ENCODE data around the gene KDM2A.
"Not testable (repeated sequence)": the region's sequence is repeated elsewhere in the genome, so short reads cannot be mapped to it uniquely, and the experiment has no call there.

The KDM2A gene

DNA sequence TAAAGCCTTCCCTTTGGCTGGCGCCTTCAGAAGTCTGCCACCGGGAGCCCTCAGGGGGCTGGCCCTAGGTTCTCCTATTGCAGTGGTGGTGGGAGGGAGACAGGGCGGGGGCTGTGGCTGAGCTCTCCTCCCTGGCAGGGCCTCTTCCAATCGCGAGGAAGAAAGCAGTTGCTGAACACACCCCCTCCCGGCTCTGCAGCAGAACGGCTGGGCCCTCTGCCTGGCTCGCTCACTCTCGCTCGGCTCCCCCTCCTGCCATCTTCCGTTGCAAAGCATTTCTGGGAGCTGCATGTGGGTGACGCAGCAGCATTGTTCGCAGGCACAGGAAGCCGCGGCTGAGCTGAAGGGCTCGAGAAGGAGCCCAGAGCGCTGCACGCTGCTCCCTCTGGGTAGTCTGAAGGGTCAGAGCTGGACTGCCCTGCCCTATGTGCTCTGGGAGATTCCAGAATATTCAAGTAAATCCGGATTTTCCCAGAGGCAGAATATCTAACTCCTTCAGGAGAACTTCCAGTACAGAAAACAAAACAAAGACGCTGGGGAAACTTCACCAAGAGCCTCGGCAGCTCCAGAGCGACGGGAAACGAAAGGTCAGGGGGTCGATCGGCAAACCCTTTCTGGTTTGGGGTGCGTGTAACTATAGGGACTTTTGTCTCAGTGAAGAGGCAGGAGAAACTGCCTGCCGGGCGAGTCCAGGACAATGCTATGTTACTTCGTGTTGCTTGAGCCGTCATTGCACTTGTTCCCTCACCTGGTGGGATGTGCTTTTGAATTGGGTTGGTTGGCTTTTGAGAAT is 120.9 kb downstream of the KDM2A start:
- peak; percentile 81 for DNase-seq

DNA sequence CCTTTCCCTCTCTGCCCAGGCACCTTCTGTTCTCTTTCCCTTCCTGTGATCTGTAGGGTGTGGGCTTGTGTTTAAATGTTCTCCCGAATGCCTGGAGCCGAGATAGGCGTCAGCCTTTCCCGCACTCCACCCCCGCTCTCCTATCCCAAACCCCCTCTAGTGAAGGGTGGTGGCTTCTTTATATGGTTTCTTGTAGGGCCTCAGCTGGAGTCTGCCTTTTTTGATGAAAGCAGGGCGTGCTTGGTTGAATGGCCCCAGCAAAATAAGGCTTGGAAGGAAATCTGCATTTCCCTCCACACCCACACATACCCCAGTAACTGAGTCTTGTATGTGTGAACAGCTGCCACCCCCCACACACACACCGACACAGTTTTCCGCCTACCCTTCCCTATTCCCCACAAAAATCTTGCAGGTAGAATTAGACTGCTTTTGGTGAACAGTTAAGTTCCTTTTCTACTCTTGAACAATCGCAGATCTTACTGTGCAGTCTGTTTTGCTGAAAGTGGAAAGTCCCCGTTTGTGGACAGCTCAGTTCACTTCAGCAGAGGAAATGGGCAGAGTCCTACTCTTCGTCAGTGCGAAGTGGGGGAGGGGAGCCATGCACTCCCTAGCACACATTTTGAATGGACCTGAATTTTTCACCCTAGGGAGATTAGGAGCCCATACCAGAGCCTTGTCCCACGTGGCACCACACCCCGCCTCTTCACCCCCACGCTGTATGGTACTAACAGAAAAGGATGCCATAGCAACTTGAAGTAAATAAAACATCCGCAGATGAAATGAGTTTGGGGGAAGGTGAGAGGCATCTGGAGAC is 121.7 kb downstream of the KDM2A start:
- no peak for DNase-seq

DNA sequence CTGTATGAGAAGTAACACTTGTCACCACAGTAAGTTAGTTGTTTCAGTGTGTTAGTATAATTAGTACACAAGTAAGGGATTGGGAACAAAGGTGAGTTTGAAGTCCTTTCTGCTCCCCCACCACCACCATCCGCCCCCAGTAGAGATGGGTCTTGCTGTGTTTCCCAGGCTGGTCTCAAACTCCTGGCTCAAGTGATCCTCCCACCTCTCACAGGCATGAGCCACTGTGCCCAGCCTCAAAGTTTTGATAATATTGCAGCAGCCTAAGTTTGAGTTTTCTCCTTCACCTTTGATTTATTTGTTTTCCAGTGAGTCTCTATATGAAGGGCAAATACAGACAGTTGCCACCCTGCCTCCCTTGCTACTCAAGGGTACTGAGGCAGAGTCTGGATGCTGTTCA is 123.5 kb downstream of the KDM2A start:
- DNase-seq, result no peak

DNA sequence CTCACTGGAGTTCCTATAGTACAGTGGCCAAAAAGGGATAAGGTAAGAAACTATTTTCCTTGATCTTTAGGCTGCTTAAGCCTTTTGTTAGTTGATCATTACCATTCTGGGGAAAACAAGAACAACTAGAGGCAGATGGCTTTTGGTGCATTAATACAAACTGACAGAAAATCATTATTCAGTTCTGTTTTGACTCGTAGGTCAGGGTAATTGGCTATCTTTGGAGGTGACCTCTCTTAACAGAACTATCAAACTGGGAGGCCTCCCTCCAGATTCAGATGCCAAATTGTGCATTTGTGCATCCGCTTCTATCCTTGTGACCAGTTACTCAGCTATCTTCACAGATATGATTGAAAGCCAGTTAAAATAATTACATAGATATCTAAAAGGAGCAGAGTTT is 124.0 kb downstream of the KDM2A start:
- DNase-seq, result no peak

DNA sequence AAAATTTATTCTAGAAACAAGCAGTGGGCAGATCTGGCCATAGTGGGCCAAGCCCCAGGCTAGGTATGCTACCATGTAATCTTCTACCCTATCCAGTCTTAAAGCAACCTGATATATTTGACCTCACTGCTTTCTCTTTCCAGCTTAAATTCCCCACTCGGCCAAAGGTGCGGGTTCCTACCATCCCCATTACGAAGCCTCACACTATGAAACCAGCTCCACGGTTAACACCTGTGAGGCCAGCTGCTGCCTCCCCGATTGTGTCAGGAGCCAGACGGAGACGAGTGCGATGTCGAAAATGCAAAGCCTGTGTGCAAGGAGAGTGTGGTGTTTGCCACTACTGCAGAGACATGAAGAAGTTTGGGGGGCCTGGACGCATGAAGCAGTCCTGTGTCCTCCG is 126.0 kb downstream of the KDM2A start:
- no peak for DNase-seq

DNA sequence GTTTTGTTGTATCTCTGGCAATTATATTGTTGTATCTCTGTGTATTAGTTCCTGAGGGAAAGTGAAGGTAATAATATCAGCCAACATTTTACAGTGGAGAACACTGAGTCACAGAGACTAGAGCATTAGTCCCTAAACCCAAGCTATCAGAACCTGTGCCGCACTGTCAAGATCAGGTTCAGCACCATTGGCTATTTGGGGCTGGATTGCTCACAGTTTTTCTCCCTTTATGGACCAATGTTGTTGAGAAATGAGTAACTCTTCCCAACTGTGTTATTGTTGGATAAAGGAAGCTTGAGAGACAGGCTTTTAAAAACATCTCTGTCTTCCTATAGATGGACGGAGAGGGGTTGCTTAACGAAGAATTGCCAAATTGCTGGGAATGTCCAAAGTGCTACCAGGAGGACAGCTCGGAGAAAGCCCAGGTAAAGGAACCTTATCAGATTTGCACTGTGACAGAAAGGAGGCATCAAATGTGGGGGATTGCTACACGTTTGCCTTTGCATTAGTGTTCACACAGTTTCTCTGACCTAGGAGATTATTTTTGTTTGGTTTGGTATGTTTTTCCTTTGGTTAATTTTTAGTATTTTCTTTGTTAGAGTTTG is 129.0 kb downstream of the KDM2A start:
- DNase-seq, result no peak

DNA sequence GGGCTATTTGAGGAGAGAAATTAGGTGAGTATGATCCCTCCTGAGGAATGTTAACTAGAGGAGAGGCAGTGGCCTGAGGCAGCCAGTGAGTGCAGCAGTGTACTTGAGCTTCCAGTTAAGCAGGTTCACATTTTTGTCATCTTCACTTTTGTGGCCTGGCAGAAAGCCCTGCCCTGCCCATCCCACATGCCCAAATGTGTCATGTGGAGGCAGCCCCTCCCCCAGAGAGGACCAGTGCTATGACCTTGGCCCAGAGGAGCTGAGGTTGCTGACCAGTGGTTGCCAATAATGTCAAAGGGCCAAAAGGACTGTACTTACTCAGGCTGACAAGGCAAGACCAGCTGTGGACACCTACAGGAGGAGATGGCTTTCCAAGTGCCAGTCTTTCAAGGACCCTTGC is 129.6 kb downstream of the KDM2A start:
- no peak for DNase-seq

DNA sequence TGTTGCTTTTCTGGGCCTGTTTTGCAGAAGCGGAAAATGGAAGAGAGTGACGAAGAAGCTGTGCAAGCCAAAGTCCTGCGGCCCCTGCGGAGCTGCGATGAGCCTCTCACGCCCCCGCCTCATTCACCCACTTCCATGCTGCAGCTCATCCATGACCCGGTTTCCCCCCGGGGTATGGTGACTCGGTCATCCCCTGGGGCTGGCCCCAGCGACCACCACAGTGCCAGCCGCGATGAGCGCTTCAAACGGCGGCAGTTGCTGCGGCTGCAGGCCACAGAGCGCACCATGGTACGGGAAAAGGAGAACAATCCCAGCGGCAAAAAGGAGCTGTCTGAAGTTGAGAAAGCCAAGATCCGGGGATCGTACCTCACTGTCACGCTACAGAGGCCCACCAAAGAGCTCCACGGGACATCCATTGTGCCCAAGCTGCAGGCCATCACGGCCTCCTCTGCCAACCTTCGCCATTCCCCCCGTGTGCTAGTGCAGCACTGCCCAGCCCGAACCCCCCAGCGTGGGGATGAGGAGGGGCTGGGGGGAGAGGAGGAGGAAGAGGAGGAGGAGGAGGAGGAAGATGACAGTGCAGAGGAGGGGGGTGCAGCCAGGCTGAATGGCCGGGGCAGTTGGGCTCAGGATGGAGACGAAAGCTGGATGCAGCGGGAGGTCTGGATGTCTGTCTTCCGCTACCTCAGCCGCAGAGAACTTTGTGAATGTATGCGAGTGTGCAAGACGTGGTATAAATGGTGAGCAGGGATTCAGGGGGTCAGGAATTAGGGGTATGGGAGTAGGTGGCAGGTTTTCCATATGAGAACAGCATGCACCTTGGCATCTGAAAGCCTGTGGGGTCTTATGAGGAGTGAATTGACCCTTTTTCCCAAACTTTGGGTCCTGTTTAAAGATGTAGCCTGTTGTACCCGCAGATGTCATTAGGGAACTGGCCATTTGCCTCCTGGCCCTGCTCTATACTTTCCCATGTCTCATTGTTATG is 131.3 kb downstream of the KDM2A start:
- DNase-seq, result no peak

DNA sequence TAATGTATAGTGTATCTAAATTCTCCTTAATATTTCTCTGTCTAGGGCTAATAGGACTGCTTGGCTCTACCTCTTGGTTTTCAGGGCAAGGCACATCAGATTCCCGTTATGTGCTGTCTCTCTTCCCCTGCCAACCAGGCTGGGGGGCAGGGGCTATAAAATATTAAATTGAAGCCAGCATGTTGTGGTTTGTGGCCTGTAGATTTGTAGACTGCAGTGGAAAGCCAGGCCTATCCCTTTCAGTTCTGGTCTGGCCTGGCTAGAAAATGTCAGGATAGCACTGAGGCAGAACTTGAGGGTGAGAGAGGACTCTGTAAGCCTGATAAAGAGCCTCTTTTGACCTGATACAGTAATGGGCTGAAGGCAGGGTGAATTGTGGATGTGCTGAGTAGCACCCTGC is 132.8 kb downstream of the KDM2A start:
- no peak for DNase-seq

DNA sequence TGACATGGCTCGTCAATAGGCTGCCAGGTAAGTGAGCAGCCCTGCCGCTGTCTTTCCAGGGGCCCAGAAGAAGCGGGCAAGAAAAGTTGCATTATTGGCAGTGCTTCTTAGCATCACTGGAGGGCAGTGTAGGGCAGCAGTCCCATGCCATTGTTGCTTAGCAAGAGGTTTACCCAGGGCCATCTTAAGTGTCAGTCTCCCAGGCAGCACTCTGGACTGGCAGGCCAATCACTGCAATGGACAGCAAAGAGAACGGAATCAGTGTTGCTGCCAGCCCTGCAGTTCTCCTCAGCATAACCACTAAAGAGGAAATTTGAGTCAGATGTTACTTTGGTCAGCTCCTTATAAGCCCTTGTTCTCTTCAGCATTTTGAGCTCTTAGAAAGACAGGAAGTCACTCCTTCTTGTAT is 133.8 kb downstream of the KDM2A start:
- no peak for DNase-seq

DNA sequence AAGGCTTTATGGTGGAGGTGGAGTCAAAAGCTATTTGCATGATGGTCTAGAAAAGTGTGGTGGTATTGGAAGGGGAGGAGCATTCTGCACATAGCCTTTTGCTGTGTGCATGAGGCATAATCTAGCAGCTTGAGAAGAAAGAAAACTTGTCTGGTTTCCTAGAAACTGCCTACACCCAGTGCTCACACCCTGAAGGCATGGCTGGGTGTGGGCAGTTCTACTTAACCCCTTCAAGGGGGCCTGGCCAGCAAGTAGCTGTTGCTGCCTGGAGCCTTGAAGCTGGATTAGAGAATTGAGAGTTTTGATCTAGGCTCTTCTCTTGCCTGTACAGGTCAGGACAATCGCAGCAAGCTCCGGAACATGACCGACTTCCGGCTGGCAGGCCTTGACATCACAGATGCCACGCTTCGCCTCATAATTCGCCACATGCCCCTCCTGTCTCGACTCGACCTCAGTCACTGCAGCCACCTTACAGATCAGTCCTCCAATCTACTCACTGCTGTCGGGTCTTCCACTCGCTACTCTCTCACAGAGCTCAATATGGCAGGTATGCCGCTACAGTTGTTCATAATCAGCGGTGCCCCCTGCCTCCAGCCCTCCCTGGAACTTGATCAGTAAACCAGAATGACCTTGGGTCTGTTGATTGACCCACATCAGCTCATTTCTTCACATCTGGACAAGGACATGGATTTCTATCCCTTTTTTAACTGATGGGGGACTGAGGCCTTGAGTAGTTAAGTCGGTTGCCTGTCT is 135.0 kb downstream of the KDM2A start:
- no peak for DNase-seq

DNA sequence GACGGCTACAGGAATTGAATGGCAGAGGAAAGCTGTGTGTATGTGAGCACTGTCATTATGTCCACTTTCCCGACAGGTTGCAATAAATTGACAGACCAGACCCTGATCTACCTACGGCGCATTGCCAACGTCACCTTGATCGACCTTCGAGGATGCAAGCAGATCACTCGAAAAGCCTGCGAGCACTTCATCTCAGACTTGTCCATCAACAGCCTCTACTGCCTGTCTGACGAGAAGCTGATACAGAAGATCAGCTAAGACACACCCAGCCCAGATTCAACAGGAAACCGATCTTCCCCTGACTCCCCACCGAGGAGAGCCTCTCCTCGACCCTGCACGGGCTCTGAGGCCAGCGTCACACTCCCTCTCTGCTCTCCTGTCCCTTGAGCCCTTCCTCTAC is 135.7 kb downstream of the KDM2A start:
- DNase-seq, result no peak

DNA sequence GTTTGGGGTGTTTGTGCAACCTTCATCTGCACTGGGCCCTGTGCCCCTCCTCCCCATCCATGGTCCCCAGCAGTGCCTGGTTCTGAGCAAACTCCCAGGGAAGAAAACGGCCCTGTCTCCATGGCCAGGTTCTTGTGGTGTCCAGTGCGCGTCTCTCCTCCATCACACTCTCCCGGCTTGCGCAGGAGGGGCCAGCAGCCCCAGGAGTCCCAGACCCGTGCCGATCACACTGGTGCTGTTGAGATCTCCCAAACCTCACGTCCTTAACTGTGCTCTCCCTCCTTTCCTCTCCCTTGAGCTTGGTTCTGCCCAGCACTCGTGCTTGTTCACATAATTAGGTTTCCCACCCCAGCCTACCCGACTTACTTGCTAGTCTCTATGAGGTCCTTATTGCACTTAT is 136.3 kb downstream of the KDM2A start:
- no peak for DNase-seq

DNA sequence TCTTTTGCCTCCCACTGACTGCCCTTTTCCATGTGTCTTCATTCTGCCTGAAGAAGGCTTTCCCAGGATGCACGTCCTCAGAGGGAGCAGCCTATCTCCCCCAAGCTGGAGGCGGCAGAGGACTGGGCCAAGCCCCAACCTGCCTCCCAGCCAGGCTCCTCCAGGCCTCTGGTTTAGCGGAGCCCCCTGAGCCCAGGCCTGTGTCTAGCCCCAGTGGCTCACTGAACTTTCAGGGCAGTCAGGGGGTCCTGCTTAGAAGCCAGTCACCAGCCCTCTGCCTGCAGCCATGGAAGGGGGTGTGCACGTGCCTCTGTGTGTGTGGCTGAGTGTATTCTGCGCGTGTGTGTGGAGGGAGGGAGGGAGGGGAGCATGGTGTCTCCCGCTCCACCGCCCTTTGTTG is 136.8 kb downstream of the KDM2A start:
- DNase-seq, result no peak

DNA sequence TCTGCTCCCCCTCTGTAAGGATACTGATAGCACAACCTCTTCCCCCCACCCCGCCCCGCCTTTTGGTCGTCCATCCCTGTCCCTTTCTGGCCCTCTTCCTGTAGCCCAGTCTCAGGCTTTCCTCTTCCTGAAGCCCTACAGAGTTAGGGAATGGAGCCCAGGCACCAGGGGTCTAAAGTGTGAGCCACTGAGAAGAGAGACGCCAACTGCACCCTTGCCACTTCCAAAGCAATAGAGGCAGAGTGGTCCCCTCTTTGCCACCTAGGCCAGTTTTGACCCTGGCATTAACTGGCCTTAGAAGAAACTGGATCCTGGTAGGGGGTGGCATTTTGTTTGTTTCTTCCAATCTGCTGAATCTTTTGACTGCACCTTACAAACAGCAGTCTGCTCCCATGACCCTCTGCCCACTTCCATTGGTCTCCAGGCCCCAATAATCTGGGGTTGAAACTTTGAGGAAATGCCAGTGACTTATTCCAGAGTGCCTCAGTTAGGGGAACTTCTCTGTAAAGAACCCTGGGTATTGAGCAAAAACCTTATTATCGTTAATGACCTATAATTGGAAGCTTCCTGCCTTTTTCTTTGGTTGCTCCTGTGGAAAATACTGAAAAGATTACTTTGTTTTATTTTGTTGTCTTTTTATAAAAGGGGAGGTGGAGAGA is 137.5 kb downstream of the KDM2A start:
- no peak for DNase-seq

DNA sequence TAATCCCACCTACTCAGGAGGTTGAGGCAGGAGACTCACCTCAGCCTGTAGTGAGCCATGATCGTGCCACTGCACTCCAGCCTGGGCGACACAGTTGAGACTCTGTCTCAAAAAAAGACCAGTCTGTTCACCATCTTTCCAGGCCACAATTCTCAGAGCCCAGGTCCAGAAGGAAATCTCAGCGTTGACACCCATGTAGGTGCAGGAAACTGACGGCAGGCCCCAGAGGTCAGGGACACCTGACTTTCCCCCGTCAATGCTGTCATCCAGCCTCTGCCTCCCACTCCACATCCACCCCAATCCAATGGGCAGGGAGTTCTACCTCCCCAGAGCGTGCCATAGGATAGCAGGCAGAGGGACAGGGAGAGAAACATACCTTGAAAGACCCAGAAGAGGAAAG is 141.3 kb downstream of the KDM2A start:
- no peak for DNase-seq

DNA sequence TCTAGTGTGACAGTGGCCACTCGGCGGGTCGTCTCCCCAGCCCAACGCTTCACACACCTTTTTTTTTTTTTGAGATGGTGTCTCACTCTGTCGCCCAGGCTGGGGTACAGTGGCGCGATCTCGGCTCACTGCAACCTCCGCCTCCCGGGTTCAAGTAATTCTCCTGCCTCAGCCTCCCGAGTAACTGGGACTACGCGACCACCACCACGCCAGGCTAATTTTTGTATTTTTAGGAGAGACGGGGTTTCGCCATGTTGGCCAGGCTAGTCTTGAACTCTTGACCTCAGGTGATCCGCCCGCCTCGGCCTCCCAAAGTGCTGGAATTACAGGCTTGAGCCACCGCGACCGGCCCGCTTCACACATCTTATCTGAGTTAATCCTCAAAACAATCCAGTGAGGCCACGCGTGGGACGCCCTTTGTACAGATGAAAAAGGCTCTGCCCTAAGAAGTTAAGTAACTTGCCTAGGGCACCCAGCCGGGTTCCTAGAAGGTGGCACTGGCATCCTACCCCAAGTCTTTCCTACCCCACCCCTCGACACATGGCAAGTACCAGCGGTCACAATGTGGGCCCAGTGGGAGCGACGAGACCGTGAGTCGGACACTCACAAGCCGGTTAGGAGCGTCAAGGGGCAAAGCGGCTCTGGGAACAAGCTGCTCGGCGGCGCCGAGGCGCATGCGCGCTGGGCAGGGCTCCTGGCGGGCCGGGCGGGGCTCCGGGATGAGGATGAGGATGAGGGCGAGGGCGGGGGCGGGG is 142.0 kb downstream of the KDM2A start:
- not testable (repeated sequence) for DNase-seq

DNA sequence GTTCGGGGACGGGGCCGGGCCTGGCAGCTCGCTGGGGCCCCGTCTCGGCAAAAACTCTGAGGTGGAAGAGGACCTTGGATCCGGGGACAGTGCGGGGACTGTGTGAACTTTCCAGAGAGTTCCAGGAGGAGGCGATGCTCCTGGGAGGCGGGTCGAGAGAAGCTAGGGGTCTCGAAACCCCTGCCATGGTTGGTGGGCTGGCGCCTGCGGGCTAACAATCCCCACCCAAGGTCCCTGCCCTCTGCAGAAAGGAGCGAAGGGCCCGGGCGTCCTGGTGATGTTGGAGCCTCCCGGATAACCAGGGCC is 142.5 kb downstream of the KDM2A start:
- DNase-seq, result no peak

DNA sequence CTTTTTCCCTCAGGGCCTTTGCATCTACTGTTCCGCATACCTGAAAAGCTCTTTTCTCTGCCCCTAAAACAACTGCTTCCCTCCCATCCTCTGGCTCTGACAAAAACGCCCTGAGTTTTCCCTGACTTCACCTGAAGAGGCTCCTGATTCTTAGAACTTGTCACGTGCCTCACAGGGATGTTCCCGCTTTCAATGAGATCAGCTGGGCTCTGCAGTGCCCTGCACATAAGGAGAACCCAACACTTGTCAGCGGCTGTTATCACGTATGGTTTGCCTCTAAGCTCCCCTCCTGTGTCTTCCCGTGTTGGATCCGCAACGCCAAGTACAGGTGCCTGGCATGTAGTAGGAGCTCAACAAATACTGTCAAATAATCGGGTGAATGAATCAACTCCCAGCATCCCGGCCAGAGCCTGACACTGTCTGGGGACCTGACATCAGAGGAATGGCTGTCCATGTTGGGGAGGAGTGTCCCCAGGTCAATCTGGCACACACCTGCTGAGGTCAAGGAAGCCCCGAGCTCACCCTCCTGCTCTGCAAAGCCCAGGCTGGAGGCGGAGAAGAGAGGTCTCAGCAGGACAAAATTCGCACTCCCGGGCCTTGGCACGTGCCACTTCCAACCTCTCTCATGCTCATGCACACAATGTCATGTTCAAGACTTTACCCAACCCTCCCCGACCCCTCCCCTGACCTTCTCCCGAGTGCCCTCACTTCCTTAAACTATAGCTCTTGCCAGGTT is 143.1 kb downstream of the KDM2A start:
- DNase-seq, result no peak
